Brain microvascular endothelial cell (primary cell): ENCODE results near the gene GRIN2D.

ENCODE experiments used
- DNase-seq: peaks from one replicate; pipeline ENCODE4 v3.0.0-alpha.2; 2020
- H3K27ac ChIP-seq: fragments of 250-450 bp; sonication (Bioruptor Pico); 2 replicates; pipeline ENCODE4 v1.5.1; 2020; ENCODE audit warnings: mild to moderate bottlenecking, moderate library complexity
- H3K27me3 ChIP-seq: fragments of 250-450 bp; sonication (Bioruptor Pico); replicated peaks from 2 replicates; pipeline ENCODE4 v1.5.1; 2020; ENCODE audit warnings: mild to moderate bottlenecking
- H3K36me3 ChIP-seq: fragments of 250-450 bp; sonication (Bioruptor Pico); replicated peaks from 2 replicates; pipeline ENCODE4 v1.5.1; 2020; ENCODE audit warnings: mild to moderate bottlenecking
- H3K4me3 ChIP-seq: 2 replicates; pipeline ENCODE4 v1.5.1; 2011; ENCODE audit warnings: low read depth, mild to moderate bottlenecking, control low read depth, low read length, moderate library complexity
- CTCF ChIP-seq: IDR thresholded peaks from 2 replicates; pipeline ENCODE4 v1.5.1; 2011; ENCODE audit warnings: low read depth, mild to moderate bottlenecking, moderate library complexity, low read length, control low read depth, inconsistent platforms; ENCODE audit errors: missing control alignments
- in situ Hi-C: cut with HindIII; loops from 2 replicates; pipeline ENCODE4 v1.10.0; 2017; ENCODE audit warnings: low sequenced_read_pairs, low pct_ligation_motif_present

GRIN2D gene

GRCh38 chr19:48372904-48373303, 20.6 kb upstream of the GRIN2D start:
- DNase-seq = no peak

GRCh38 chr19:48373567-48373966, 19.9 kb upstream of the GRIN2D start:
- Histone ChIP-seq H3K27ac (no peak overlapping the region), H3K4me3 (no peak overlapping the region), H3K27me3 (no peaks in the 10 kb centered on the region), H3K36me3 (no peaks in the 10 kb centered on the region)
- no peak for DNase-seq
- TF ChIP-seq CTCF = no peak
- in situ Hi-C loops = no loop called here

More at GRCh38 chr19:48372904-48373303, 20.6 kb upstream of the GRIN2D start:
- Histone ChIP-seq H3K27me3 (no peaks in the 10 kb centered on the region), H3K27ac (no peak overlapping the region), H3K4me3 (no peak overlapping the region), H3K36me3 (no peaks in the 10 kb centered on the region)
- TF ChIP-seq CTCF = no peak
- in situ Hi-C loops = no loop called here

GRCh38 chr19:48378194-48378570, 15.3 kb upstream of the GRIN2D start:
- Histone ChIP-seq H3K4me3 (no peak overlapping the region), H3K27ac (no peak overlapping the region), H3K27me3 (no peaks in the 10 kb centered on the region), H3K36me3 (peaks cover 19% of the 10 kb centered on the region)
- in situ Hi-C loops = no loop called here
- no peak for TF ChIP-seq CTCF
- DNase-seq = no peak

GRCh38 chr19:48379058-48379457, 14.4 kb upstream of the GRIN2D start:
- Histone ChIP-seq H3K36me3 (peaks cover 28% of the 10 kb centered on the region), H3K27ac (no peak overlapping the region), H3K27me3 (no peaks in the 10 kb centered on the region), H3K4me3 (no peak overlapping the region)
- in situ Hi-C loops = no loop called here
- DNase-seq = no peak
- TF ChIP-seq CTCF = no peak

GRCh38 chr19:48381178-48381950, 12.1 kb upstream of the GRIN2D start:
- in situ Hi-C loops = no loop called here
- H3K27ac ChIP-seq = no peak overlapping the region
- no peaks in the 10 kb centered on the region for H3K27me3 ChIP-seq
- H3K4me3 ChIP-seq = no peak overlapping the region
- DNase-seq = no peak
- TF ChIP-seq CTCF = no peak
- peaks cover 47% of the 10 kb centered on the region for H3K36me3 ChIP-seq

GRCh38 chr19:48382286-48382685, 11.2 kb upstream of the GRIN2D start:
- TF ChIP-seq CTCF = no peak
- H3K27ac ChIP-seq = no peak overlapping the region
- H3K36me3 ChIP-seq = peaks cover 55% of the 10 kb centered on the region
- H3K27me3 ChIP-seq = no peaks in the 10 kb centered on the region
- in situ Hi-C loops = no loop called here
- no peak overlapping the region for H3K4me3 ChIP-seq
- no peak for DNase-seq
